HEK293 (cell line): Measurements from ENCODE around the gene SLC2A11.

Source experiments
- EGR2 ChIP-seq: fragments of 450-650 bp; formaldehyde crosslinking; IDR thresholded peaks from 2 replicates; pipeline ENCODE4 v1.5.1; 2016; ENCODE audit warnings: low read depth, missing biosample characterization, missing genetic modification characterization
- GLIS1 ChIP-seq: fragments of 450-650 bp; formaldehyde crosslinking; IDR thresholded peaks from 2 replicates; pipeline ENCODE4 v1.5.1; 2016; ENCODE audit warnings: missing biosample characterization, missing genetic modification characterization
- GLIS2 ChIP-seq: fragments of 450-650 bp; formaldehyde crosslinking; IDR thresholded peaks from 2 replicates; pipeline ENCODE4 v1.5.1; 2016; ENCODE audit warnings: missing biosample characterization, missing genetic modification characterization
- KLF16 ChIP-seq: fragments of 450-650 bp; formaldehyde crosslinking; IDR thresholded peaks from 2 replicates; pipeline ENCODE4 v1.5.1; 2017; ENCODE audit warnings: missing biosample characterization, missing genetic modification characterization
- KLF17 ChIP-seq: fragments of 450-650 bp; formaldehyde crosslinking; IDR thresholded peaks from 2 replicates; pipeline ENCODE4 v1.5.1; 2016; ENCODE audit warnings: missing biosample characterization, missing genetic modification characterization
- KLF8 ChIP-seq: fragments of 450-650 bp; formaldehyde crosslinking; IDR thresholded peaks from 2 replicates; pipeline ENCODE4 v1.5.1; 2016; ENCODE audit warnings: missing biosample characterization, missing genetic modification characterization
- PRDM6 ChIP-seq: fragments of 450-650 bp; formaldehyde crosslinking; IDR thresholded peaks from 2 replicates; pipeline ENCODE4 v1.5.1; 2017; ENCODE audit warnings: missing biosample characterization, missing genetic modification characterization
- SP2 ChIP-seq: fragments of 450-650 bp; formaldehyde crosslinking; IDR thresholded peaks from 2 replicates; pipeline ENCODE4 v1.5.1; 2016; ENCODE audit warnings: missing biosample characterization, missing genetic modification characterization
- TSHZ1 ChIP-seq: fragments of 450-650 bp; formaldehyde crosslinking; IDR thresholded peaks from 2 replicates; pipeline ENCODE4 v1.5.1; 2016; ENCODE audit warnings: missing biosample characterization, missing genetic modification characterization, borderline replicate concordance
- YY2 ChIP-seq: fragments of 450-650 bp; formaldehyde crosslinking; IDR thresholded peaks from 2 replicates; pipeline ENCODE4 v1.5.1; 2016; ENCODE audit warnings: missing biosample characterization, missing genetic modification characterization
- ZBTB8A ChIP-seq: fragments of 450-650 bp; formaldehyde crosslinking; IDR thresholded peaks from 2 replicates; pipeline ENCODE4 v1.5.1; 2016; ENCODE audit warnings: missing biosample characterization, missing genetic modification characterization
- ZNF132 ChIP-seq: fragments of 450-650 bp; formaldehyde crosslinking; IDR thresholded peaks from 2 replicates; pipeline ENCODE4 v1.5.1; 2017; ENCODE audit warnings: missing biosample characterization, missing genetic modification characterization, borderline replicate concordance
- ZNF146 ChIP-seq: fragments of 450-650 bp; formaldehyde crosslinking; IDR thresholded peaks from 2 replicates; pipeline ENCODE4 v1.5.1; 2016; ENCODE audit warnings: missing biosample characterization, missing genetic modification characterization
- ZNF24 ChIP-seq: fragments of 450-650 bp; formaldehyde crosslinking; IDR thresholded peaks from 2 replicates; pipeline ENCODE4 v1.5.1; 2016; ENCODE audit warnings: missing biosample characterization, missing genetic modification characterization
- ZNF248 ChIP-seq: fragments of 450-650 bp; formaldehyde crosslinking; IDR thresholded peaks from 2 replicates; pipeline ENCODE4 v1.5.1; 2017; ENCODE audit warnings: missing biosample characterization, missing genetic modification characterization
- ZNF341 ChIP-seq: fragments of 450-650 bp; formaldehyde crosslinking; IDR thresholded peaks from 2 replicates; pipeline ENCODE4; 2016; ENCODE audit warnings: low read depth, missing biosample characterization, missing genetic modification characterization
- ZNF394 ChIP-seq: fragments of 450-650 bp; formaldehyde crosslinking; IDR thresholded peaks from 2 replicates; pipeline ENCODE4 v1.5.1; 2016; ENCODE audit warnings: missing biosample characterization, missing genetic modification characterization, mild to moderate bottlenecking, moderate library complexity, borderline replicate concordance
- ZNF48 ChIP-seq: fragments of 450-650 bp; formaldehyde crosslinking; IDR thresholded peaks from 2 replicates; pipeline ENCODE4 v1.5.1; 2016; ENCODE audit warnings: missing biosample characterization, missing genetic modification characterization
- ZNF549 ChIP-seq: fragments of 450-650 bp; IDR thresholded peaks from 2 replicates; pipeline ENCODE4 v1.5.1; 2018; ENCODE audit warnings: missing biosample characterization, missing genetic modification characterization, mild to moderate bottlenecking, inconsistent platforms, moderate library complexity
- ZNF600 ChIP-seq: fragments of 450-650 bp; formaldehyde crosslinking; IDR thresholded peaks from 2 replicates; pipeline ENCODE4 v1.5.1; 2016; ENCODE audit warnings: missing biosample characterization, missing genetic modification characterization
- ZNF623 ChIP-seq: fragments of 450-650 bp; formaldehyde crosslinking; IDR thresholded peaks from 2 replicates; pipeline ENCODE4 v1.5.1; 2016; ENCODE audit warnings: missing biosample characterization, missing genetic modification characterization
- ZNF701 ChIP-seq: fragments of 450-650 bp; formaldehyde crosslinking; IDR thresholded peaks from 2 replicates; pipeline ENCODE4 v1.5.1; 2016; ENCODE audit warnings: missing biosample characterization, missing genetic modification characterization
- ZNF76 ChIP-seq: fragments of 450-650 bp; formaldehyde crosslinking; IDR thresholded peaks from 2 replicates; pipeline ENCODE4; 2016; ENCODE audit warnings: low read depth, missing biosample characterization, missing genetic modification characterization, borderline replicate concordance
- ZXDB ChIP-seq: fragments of 450-650 bp; formaldehyde crosslinking; IDR thresholded peaks from 2 replicates; pipeline ENCODE4 v1.5.1; 2016; ENCODE audit warnings: missing biosample characterization, missing genetic modification characterization

Gene SLC2A11

GRCh38 chr22:23857606-23858483 lies at the start of gene SLC2A11 (continued):
- peak; percentile 65; the same call in 1 of the 2 replicates for TF ChIP-seq KLF16 (tag by site-specific recombination)
- TF ChIP-seq ZNF394 (tag by site-specific recombination), result no peak
- TF ChIP-seq YY2 (tag by site-specific recombination), result 0 out of 2 replicates have a peak, but pooled peaks have one; percentile 36
- TF ChIP-seq GLIS2 (tag by site-specific recombination), result peak; percentile 39; the same call in 1 of the 2 replicates
- TF ChIP-seq GLIS1 (tag by site-specific recombination), result peak; percentile 10; the same call in 1 of the 2 replicates
- TF ChIP-seq ZNF248 (tag by site-specific recombination), result no peak
- TF ChIP-seq KLF8 (tag by site-specific recombination), result 0 out of 2 replicates have a peak, but pooled peaks have one; percentile 36
- TF ChIP-seq EGR2, result peak; percentile 77
- no peak for TF ChIP-seq ZNF701
- no peak for TF ChIP-seq ZNF132 (tag by site-specific recombination)
- peak; percentile 73 for TF ChIP-seq ZNF341 (tag by site-specific recombination)
- no peak for TF ChIP-seq PRDM6 (tag by site-specific recombination)
- 0 out of 2 replicates have a peak, but pooled peaks have one; percentile 20 for TF ChIP-seq KLF17 (tag by site-specific recombination)
- no peak for TF ChIP-seq ZNF48
- TF ChIP-seq ZBTB8A (tag by site-specific recombination), result peak; percentile 44; the same call in 1 of the 2 replicates
- TF ChIP-seq TSHZ1 (tag by site-specific recombination), result no peak
- TF ChIP-seq ZNF76 (tag by site-specific recombination), result peak; percentile 60; the same call in 1 of the 2 replicates
- peak; percentile 66 for TF ChIP-seq SP2
- 0 out of 2 replicates have a peak, but pooled peaks have one; percentile 6 for TF ChIP-seq ZXDB (tag by site-specific recombination)
- TF ChIP-seq ZNF24 (tag by site-specific recombination), result peak; percentile 48; the same call in 1 of the 2 replicates
- TF ChIP-seq ZNF146 (tag by site-specific recombination), result no peak
- no peak for TF ChIP-seq ZNF549
- TF ChIP-seq ZNF600 (tag by site-specific recombination), result peak; percentile 38; the same call in 1 of the 2 replicates
- TF ChIP-seq ZNF623 (tag by site-specific recombination), result no peak
